ENCODE results near the gene NLRP1. TPM values are rescaled to one million over a fixed set of nuclear protein-coding genes. Genes with fewer than 3 reads are reported as not detected.
A peak's percentile ranks its signal among the peaks of the same experiment; 100 is the strongest.

The NLRP1 gene
- total and polyA plus RNA-seq, 10 of the 15 experiments (the other 5 are each of a cell fraction or from before 2014, with no cell fraction given), result 2.8 to 21.8 (median 11.9) TPM

DNA sequence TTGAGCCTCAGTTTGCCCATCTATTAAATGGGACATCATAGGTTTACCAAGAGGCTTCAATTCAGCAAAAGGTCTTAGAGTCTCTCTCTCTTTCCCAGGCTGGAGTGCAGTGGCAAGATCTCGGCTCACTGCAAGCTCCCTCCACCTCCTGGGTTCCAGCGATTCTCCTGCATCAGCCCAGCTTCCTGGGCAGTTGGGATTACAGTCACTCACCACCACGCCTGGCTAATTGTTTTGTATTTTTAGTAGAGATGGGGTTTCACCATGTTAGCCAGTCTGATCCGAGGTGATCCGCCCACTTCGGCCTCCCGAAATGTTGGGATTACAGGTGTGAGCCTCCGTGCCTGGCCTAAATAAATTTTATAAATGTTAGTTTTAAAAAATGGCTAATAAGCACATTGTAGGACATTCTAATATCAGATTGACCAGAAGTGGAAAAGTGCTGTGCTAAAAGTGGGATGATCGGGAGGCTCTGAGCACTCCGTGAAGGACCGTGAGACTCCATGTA lies 1.0 kb upstream of the NLRP1 start:
- H3K9me3 ChIP-seq (replicated peaks; ENCODE audit: control insufficient read depth, insufficient read depth, low read length), result no peaks in the 10 kb centered on the region
- H4K20me1 ChIP-seq (ENCODE audit: control insufficient read depth, insufficient read depth), result no peaks in the 10 kb centered on the region
- no peak overlapping the region for H3K4me3 ChIP-seq
- RAD21 ChIA-PET (ENCODE audit: unreplicated experiment), result interaction anchor here (1.3 kb wide), 2 partner anchors 121 to 850 kb away, joined by 3 to 5 read pairs; no protein-coding TSS in a partner anchor
- H3K79me2 ChIP-seq (ENCODE audit: control insufficient read depth, insufficient read depth, low read length), result peaks cover 6% of the 10 kb centered on the region
- WGBS (ENCODE audit: insufficient coverage, insufficient replicate concordance, low lambda C conversion rate, missing lambda C conversion rate), result 96% methylated on average over 11 of the region's 11 CpGs
- BruUV-seq (replicated peaks), result no TSS peak
- H3K36me3 ChIP-seq (ENCODE audit: control insufficient read depth in 2 of 2, insufficient read depth in 2 of 2, low read length in 1 of 2), result no peaks in the 10 kb centered on the region; a peak in 1 of 4 replicates
- FAIRE-seq, result no peak
- in situ Hi-C loops (cut with MboI) (loop anchor here (5.0 kb wide), 2 partner anchors 117 to 837 kb away; no protein-coding TSS in a partner anchor), intact Hi-C loops (cut with micrococcal nuclease; ENCODE audit: unreplicated experiment) (loop anchor here (2.0 to 5.0 kb wide), 2 partner anchors 99 to 852 kb away; partner anchors contain the start of genes AIPL1, DERL2 and MIS12)
- H3K27me3 ChIP-seq (replicated peaks in 1 of 2; ENCODE audit: control insufficient read depth in 2 of 2, insufficient read depth in 2 of 2, low read length in 1 of 2), result no peaks in the 10 kb centered on the region
- H3K4me2 ChIP-seq (ENCODE audit: control insufficient read depth, insufficient read depth), result peak overlapping the region; percentile 83; the same call in 1 of the 2 replicates
- no peak for TF ChIP-seq EZH2 (IDR thresholded peaks at IDR 0.05; ENCODE audit: borderline replicate concordance, control insufficient read depth, low read depth, low read length)
- TF ChIP-seq RAD51 (IDR thresholded peaks at IDR 0.05), result no peak
- no peak for TF ChIP-seq PML (IDR thresholded peaks at IDR 0.05; ENCODE audit: low read length)
- no peak for TF ChIP-seq NBN (IDR thresholded peaks at IDR 0.05)
- no peak overlapping the region for H2AFZ ChIP-seq (ENCODE audit: control insufficient read depth, low read depth, low read length)
- ATAC-seq, result no peak
- no peak overlapping the region for H3K9ac ChIP-seq (ENCODE audit: control insufficient read depth, insufficient read depth, low read length)
- H3K4me1 ChIP-seq (ENCODE audit: control insufficient read depth, insufficient read depth, low read length), result peaks cover 29% of the 10 kb centered on the region
- POLR2A ChIA-PET, result no interaction called here
- SMC1A ChIA-PET (ENCODE audit: uncharacterized antibody, unreplicated experiment), result interaction anchor here (1.0 to 1.5 kb wide), 2 partner anchors 18 to 121 kb away, joined by 3 read pairs; no protein-coding TSS in a partner anchor
- no peak for DNase-seq (ENCODE audit: low read depth, low spot score)
- CTCF ChIA-PET, result interaction anchor here (1.0 to 1.3 kb wide), 3 partner anchors 122 to 839 kb away, joined by 3 to 7 read pairs (median 4); no protein-coding TSS in a partner anchor
- peak overlapping the region; percentile 63 for H3K27ac ChIP-seq (ENCODE audit: control insufficient read depth, insufficient read depth)
